Measurements from ENCODE around the gene BBX.

Gene BBX

DNA sequence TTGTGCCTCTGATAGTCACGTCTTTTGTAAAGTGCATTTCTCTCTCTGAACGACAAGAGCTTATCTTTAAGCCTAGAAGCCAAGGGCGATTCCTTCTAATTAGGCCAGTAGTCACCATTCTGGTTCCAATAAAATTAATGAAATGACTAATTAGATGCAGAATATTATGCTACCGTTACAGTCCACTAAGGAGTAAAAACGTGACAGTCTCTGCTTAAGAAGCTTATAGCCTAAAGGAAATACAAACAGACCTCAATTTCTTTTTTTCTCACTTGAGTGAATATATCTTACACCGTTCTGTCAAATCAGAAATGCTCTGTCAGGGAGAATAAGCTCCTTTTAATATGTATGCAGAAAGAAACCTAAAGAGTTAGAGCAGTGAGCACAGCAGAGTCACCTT, 332.0 kb downstream of the BBX start:
- ATAC-seq = no peak

GRCh38 chr3:107855710-107856109, 332.9 kb downstream of the BBX start:
- no peak for TF ChIP-seq CREB5 (CRISPR knock-in tag; IDR thresholded peaks at IDR 0.05; ENCODE audit: low read depth)
- ATAC-seq = peak; percentile 40; the same call in 2 of the 3 replicates

More for the DNA sequence above, 332.0 kb downstream of the BBX start:
- TF ChIP-seq RARB (CRISPR knock-in tag; IDR thresholded peaks at IDR 0.05) (no peak), ISL1 (CRISPR knock-in tag; IDR thresholded peaks at IDR 0.05) (no peak), CSRNP3 (CRISPR knock-in tag; IDR thresholded peaks at IDR 0.05) (no peak), OSR1 (CRISPR knock-in tag; IDR thresholded peaks at IDR 0.05) (no peak), GLIS3 (CRISPR knock-in tag; IDR thresholded peaks at IDR 0.05) (no peak), ZFP30 (CRISPR knock-in tag; IDR thresholded peaks at IDR 0.05) (no peak), BACH2 (CRISPR knock-in tag; IDR thresholded peaks at IDR 0.05; ENCODE audit: borderline replicate concordance) (no peak), TCF4 (CRISPR knock-in tag; IDR thresholded peaks at IDR 0.05; ENCODE audit: borderline replicate concordance) (no peak), ESRRG (CRISPR knock-in tag; IDR thresholded peaks at IDR 0.05) (no peak), CSDC2 (CRISPR knock-in tag; IDR thresholded peaks at IDR 0.05) (no peak)

- no peak for TF ChIP-seq ISL1 (CRISPR knock-in tag; IDR thresholded peaks at IDR 0.05)
- no peak for TF ChIP-seq TCF4 (CRISPR knock-in tag; IDR thresholded peaks at IDR 0.05; ENCODE audit: borderline replicate concordance)
- TF ChIP-seq ZNF8 (CRISPR knock-in tag; IDR thresholded peaks at IDR 0.05) = no peak
- TF ChIP-seq ZNF565 (CRISPR knock-in tag; conservative IDR thresholded peaks at IDR 0.05; ENCODE audit: low read depth) = no peak
- TF ChIP-seq OSR1 (CRISPR knock-in tag; IDR thresholded peaks at IDR 0.05) = no peak
- no peak for TF ChIP-seq ZNF70 (CRISPR knock-in tag; IDR thresholded peaks at IDR 0.05)
- TF ChIP-seq GLIS3 (CRISPR knock-in tag; IDR thresholded peaks at IDR 0.05) = no peak
- no peak for TF ChIP-seq TOX (CRISPR knock-in tag; IDR thresholded peaks at IDR 0.05; ENCODE audit: borderline replicate concordance)
- no peak for TF ChIP-seq ZFP3 (CRISPR knock-in tag; IDR thresholded peaks at IDR 0.05)
- TF ChIP-seq, protein P1, sequence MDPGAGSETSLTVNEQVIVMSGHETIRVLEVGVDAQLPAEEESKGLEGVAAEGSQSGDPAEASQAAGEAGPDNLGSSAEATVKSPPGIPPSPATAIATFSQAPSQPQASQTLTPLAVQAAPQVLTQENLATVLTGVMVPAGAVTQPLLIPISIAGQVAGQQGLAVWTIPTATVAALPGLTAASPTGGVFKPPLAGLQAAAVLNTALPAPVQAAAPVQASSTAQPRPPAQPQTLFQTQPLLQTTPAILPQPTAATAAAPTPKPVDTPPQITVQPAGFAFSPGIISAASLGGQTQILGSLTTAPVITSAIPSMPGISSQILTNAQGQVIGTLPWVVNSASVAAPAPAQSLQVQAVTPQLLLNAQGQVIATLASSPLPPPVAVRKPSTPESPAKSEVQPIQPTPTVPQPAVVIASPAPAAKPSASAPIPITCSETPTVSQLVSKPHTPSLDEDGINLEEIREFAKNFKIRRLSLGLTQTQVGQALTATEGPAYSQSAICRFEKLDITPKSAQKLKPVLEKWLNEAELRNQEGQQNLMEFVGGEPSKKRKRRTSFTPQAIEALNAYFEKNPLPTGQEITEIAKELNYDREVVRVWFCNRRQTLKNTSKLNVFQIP (CRISPR knock-in tag; IDR thresholded peaks at IDR 0.05; ENCODE audit: borderline replicate concordance, low read depth) = no peak
- ATAC-seq = no peak
Observed at GRCh38 chr3:107857854-107858253, 335.1 kb downstream of the BBX start.

- TF ChIP-seq PATZ1 (CRISPR knock-in tag; IDR thresholded peaks at IDR 0.05; ENCODE audit: borderline replicate concordance) (no peak), CSDC2 (CRISPR knock-in tag; IDR thresholded peaks at IDR 0.05) (no peak), CREB5 (CRISPR knock-in tag; IDR thresholded peaks at IDR 0.05; ENCODE audit: low read depth) (no peak), ISL1 (CRISPR knock-in tag; IDR thresholded peaks at IDR 0.05) (no peak), TOX (CRISPR knock-in tag; IDR thresholded peaks at IDR 0.05; ENCODE audit: borderline replicate concordance) (no peak), ZC3H10 (CRISPR knock-in tag; IDR thresholded peaks at IDR 0.05) (no peak), ZNF565 (CRISPR knock-in tag; conservative IDR thresholded peaks at IDR 0.05; ENCODE audit: low read depth) (no peak), TCF4 (CRISPR knock-in tag; IDR thresholded peaks at IDR 0.05; ENCODE audit: borderline replicate concordance) (no peak), CSRNP3 (CRISPR knock-in tag; IDR thresholded peaks at IDR 0.05) (no peak), OSR1 (CRISPR knock-in tag; IDR thresholded peaks at IDR 0.05) (no peak), BACH2 (CRISPR knock-in tag; IDR thresholded peaks at IDR 0.05; ENCODE audit: borderline replicate concordance) (no peak), ZNF70 (CRISPR knock-in tag; IDR thresholded peaks at IDR 0.05) (no peak), PPARA (CRISPR knock-in tag; IDR thresholded peaks at IDR 0.05; ENCODE audit: borderline replicate concordance) (no peak), SNAI2 (CRISPR knock-in tag; IDR thresholded peaks at IDR 0.05) (no peak), ZNF8 (CRISPR knock-in tag; IDR thresholded peaks at IDR 0.05) (no peak)
- ATAC-seq = no peak
Observed at GRCh38 chr3:107858876-107859275, 336.1 kb downstream of the BBX start.

Data from SK-N-SH treated with all-trans-retinoic acid at 6 μM for 48 hours (cell line).